KMS-11 (cell line): ENCODE measurements around the gene ZNF423.

Experiments used
- H2AFZ ChIP-seq: fragments of 200-600 bp; sonication (generic); 2 replicates; pipeline ENCODE4 v1.6.1; 2016; ENCODE audit warnings: antibody characterized with exemption, mixed run types, low read depth
- H3K27ac ChIP-seq: fragments of 200-600 bp; sonication (generic); 2 replicates; pipeline ENCODE4 v1.6.1; 2016; ENCODE audit warnings: mild to moderate bottlenecking, mixed run types
- H3K27me3 ChIP-seq: fragments of 200-600 bp; sonication (generic); 2 replicates; pipeline ENCODE4 v1.6.1; 2017; ENCODE audit warnings: mild to moderate bottlenecking, low read depth, mixed run types, moderate library complexity; ENCODE audit not compliant: insufficient read depth
- H3K36me3 ChIP-seq: fragments of 200-600 bp; sonication (generic); 2 replicates; pipeline ENCODE4 v1.6.1; 2017; ENCODE audit warnings: mild to moderate bottlenecking, mixed run types; ENCODE audit not compliant: insufficient read depth
- H3K4me1 ChIP-seq: fragments of 200-600 bp; sonication (generic); 2 replicates; pipeline ENCODE4 v1.6.1; 2016; ENCODE audit warnings: mild to moderate bottlenecking, low read depth, mixed run types; ENCODE audit not compliant: poor library complexity, severe bottlenecking
- H3K4me2 ChIP-seq: fragments of 200-600 bp; sonication (generic); 2 replicates; pipeline ENCODE4 v1.7.0; 2016; ENCODE audit warnings: mild to moderate bottlenecking, mixed run types
- H3K4me3 ChIP-seq: fragments of 200-600 bp; sonication (generic); IDR thresholded peaks from 2 replicates; pipeline ENCODE4 v1.6.1; 2017; ENCODE audit warnings: low read depth, low read length, mixed read lengths; ENCODE audit not compliant: insufficient read depth
- H3K79me2 ChIP-seq: fragments of 200-600 bp; sonication (generic); 2 replicates; pipeline ENCODE4 v1.6.1; 2016; ENCODE audit warnings: low read depth, mixed run types; ENCODE audit not compliant: insufficient read depth
- H3K9ac ChIP-seq: fragments of 200-600 bp; sonication (generic); 2 replicates; pipeline ENCODE4 v1.6.1; 2016; ENCODE audit warnings: mild to moderate bottlenecking, mixed run types
- H4K20me1 ChIP-seq: fragments of 200-600 bp; sonication (generic); 2 replicates; pipeline ENCODE4 v1.6.1; 2016; ENCODE audit warnings: mild to moderate bottlenecking, mixed run types; ENCODE audit not compliant: insufficient read depth
- TF ChIP-seq, protein P1 (sequence below): fragments of 200-600 bp; sonication (generic); conservative IDR thresholded peaks from 2 replicates; pipeline ENCODE4 v1.6.1; 2017; ENCODE audit warnings: low read depth, mild to moderate bottlenecking, antibody characterized with exemption, low read length, moderate library complexity, mixed read lengths

ZNF423 gene

DNA sequence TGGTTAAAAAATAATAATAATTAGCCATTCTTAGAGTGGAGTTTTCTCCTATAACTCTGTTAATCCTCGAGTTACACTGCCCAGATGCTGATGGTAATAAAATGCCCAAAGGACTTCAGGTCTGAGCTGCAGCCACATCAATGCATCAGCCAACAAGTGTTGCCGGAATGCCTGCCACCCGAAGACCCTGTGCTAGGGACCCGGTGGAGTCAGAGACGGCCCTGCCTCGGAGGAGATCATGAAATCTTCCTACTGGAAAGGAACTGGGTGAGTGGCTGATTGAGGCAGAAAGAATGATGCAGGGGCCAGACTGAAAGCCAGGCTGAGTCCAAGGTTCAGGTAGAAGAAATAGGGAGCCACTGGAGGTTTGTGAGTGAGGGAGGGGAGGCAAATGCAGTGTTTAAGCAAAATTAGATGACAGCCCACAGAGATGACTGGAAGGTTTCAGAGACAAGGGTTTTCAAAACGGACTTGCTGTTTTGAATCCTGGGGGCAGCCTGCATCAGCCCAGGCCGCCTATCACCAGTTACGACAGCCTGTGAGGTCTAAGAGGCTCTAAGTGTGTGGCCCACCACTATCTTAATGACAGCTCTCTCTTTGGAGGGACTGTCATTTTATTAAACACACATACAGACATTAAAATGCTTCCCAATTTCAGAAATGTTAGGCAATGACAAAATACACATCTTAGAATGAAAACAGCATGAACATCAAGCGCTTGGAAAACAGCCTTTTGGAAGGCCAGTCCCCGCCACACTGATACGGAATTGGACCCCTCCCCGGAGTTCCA is 100.0 kb downstream of the ZNF423 start:
- TF ChIP-seq, protein P1, sequence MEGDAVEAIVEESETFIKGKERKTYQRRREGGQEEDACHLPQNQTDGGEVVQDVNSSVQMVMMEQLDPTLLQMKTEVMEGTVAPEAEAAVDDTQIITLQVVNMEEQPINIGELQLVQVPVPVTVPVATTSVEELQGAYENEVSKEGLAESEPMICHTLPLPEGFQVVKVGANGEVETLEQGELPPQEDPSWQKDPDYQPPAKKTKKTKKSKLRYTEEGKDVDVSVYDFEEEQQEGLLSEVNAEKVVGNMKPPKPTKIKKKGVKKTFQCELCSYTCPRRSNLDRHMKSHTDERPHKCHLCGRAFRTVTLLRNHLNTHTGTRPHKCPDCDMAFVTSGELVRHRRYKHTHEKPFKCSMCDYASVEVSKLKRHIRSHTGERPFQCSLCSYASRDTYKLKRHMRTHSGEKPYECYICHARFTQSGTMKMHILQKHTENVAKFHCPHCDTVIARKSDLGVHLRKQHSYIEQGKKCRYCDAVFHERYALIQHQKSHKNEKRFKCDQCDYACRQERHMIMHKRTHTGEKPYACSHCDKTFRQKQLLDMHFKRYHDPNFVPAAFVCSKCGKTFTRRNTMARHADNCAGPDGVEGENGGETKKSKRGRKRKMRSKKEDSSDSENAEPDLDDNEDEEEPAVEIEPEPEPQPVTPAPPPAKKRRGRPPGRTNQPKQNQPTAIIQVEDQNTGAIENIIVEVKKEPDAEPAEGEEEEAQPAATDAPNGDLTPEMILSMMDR: no peak
- no peaks in the 10 kb centered on the region for H3K4me1 ChIP-seq
- H3K27ac ChIP-seq: no peak overlapping the region
- no peak overlapping the region for H3K4me2 ChIP-seq
- no peaks in the 10 kb centered on the region for H3K36me3 ChIP-seq
- no peak overlapping the region for H2AFZ ChIP-seq
- no peak overlapping the region for H3K4me3 ChIP-seq
- peaks cover 8% of the 10 kb centered on the region; the same call in 1 of the 2 replicates for H3K27me3 ChIP-seq
- H3K9ac ChIP-seq: no peak overlapping the region
- H3K79me2 ChIP-seq: no peaks in the 10 kb centered on the region
- no peaks in the 10 kb centered on the region for H4K20me1 ChIP-seq

DNA sequence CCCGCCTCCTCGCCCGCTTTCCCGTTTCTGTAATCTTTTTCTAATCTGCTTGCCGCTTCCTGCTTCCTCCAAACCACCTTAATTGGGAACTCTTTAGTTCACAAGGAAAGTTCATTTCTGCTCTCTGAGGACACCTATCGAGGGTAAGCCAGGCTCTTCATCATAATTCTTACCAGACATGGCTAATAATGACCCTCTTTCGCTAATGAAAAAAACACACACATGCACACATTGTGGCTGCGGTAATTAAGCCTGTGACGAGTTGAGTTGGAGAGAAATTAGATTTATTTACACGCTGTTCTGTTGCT is 100.6 kb downstream of the ZNF423 start:
- H3K4me2 ChIP-seq: no peak overlapping the region
- H2AFZ ChIP-seq: no peak overlapping the region
- H3K9ac ChIP-seq: no peak overlapping the region
- H4K20me1 ChIP-seq: no peaks in the 10 kb centered on the region
- no peak overlapping the region for H3K4me3 ChIP-seq
- H3K4me1 ChIP-seq: no peaks in the 10 kb centered on the region
- H3K36me3 ChIP-seq: no peaks in the 10 kb centered on the region
- H3K79me2 ChIP-seq: no peaks in the 10 kb centered on the region
- no peak overlapping the region for H3K27ac ChIP-seq
- TF ChIP-seq, protein P1: no peak
- peaks cover 14% of the 10 kb centered on the region; the same call in 1 of the 2 replicates for H3K27me3 ChIP-seq

DNA sequence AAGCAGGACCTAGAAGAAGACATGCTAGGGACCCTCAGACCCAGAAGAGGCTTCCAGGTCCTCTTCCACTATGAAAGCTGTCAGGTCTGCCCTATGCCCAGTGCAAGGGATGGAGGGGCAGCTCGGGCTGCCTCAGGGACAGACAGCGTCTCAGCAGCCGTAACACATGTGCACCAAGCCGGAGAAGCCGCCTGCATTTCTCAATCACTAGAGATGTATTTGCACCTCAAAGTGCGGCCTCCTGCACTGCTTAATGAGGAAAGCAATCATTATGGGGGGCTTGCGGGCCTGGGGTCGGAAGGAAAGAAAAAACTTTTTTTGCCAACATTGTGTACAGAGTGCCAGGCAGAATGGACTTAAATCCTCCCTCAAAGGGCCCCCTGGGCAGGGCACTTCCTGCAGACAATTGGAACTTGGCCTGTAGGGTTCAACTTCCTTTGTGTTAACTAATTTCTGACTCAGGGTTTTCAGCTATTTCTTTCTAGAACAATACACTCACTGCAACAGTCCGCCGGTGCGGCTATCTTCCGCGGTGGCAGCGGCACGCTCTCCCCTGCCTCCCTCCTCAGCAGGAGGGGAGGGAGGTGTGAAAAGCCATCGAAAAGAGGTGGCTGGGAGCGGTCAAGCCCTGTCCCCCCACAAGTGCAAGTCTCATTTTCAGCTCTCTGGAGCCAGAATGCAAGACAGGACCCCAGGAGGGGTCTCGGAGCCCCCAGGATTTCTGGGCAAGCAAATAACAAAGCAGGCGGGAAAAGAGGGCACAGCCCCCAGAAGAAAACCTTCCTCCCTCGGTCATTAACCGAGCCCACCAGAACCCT is 101.2 kb downstream of the ZNF423 start:
- Histone ChIP-seq H3K4me1 (no peaks in the 10 kb centered on the region), H3K27ac (no peak overlapping the region), H3K4me3 (no peak overlapping the region), H3K36me3 (no peaks in the 10 kb centered on the region), H3K79me2 (no peaks in the 10 kb centered on the region), H3K4me2 (no peak overlapping the region), H2AFZ (no peak overlapping the region), H3K9ac (no peak overlapping the region), H4K20me1 (no peaks in the 10 kb centered on the region), H3K27me3 (peaks cover 14% of the 10 kb centered on the region; the same call in 1 of the 2 replicates)
- TF ChIP-seq, protein P1: no peak

DNA sequence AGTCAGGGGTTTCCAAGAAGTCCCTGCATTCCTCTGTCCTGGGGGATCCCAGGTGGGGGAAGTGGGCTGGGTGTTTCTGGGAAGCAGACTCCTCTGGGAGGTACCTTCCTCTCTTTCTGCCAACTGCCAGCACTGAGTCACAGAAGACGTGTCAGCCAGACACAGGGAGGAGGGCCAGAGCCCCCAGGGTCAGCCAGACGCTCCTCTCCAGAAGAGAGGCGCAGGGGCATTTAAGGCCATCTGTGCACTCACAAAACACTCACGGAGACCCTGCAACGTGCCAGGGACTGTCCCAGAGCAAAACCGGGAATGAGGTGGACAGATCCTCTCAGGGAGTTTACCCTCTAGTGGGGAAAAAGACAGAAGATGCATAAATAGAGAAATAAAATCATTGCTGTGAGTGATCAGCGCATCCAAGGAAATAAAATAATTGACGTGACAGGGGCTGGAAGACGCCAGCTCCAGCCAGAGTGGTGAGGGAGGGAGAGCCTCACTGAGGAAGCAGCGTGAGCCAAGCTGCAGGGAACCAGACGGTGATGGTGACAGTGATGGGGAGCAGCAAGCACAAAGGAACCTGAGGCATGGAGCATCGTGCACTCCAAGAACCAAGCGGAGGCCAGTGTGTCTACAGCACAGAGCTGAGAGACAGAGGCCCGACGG is 105.4 kb downstream of the ZNF423 start:
- H3K27me3 ChIP-seq: peaks cover 14% of the 10 kb centered on the region; the same call in 1 of the 2 replicates

More for the DNA sequence above, 105.4 kb downstream of the ZNF423 start:
- H4K20me1 ChIP-seq: no peaks in the 10 kb centered on the region
- no peak overlapping the region for H3K4me2 ChIP-seq
- TF ChIP-seq, protein P1: no peak
- H2AFZ ChIP-seq: no peak overlapping the region
- H3K27ac ChIP-seq: no peak overlapping the region
- no peaks in the 10 kb centered on the region for H3K79me2 ChIP-seq
- no peaks in the 10 kb centered on the region for H3K4me1 ChIP-seq
- H3K4me3 ChIP-seq: no peak overlapping the region
- no peaks in the 10 kb centered on the region for H3K36me3 ChIP-seq
- H3K9ac ChIP-seq: no peak overlapping the region
